ENCODE results near the gene XPNPEP1.

Gene XPNPEP1

DNA sequence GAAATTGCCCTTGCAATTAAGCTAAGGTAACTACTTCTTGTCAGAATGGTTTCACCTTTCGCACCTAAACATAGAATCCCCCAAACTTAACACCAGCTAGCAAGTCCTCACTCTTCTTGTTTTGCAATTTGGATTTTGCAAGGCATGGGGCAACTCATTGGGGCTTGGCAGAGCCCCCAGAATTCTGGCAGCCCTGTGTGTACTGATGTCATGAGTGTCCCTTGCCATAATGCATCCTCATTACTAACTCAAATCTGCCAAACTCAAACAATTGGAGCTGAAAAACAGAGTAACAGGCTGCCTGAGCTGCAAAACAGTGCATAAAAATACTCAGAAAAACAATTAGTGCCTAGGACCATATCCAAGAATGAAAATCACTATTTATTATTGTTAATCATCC is 7.9 kb upstream of the XPNPEP1 start:
- Histone ChIP-seq H3F3A (ENCODE audit: insufficient read depth) (no peaks in the 10 kb centered on the region), H3K9me2 (replicated peaks; ENCODE audit: insufficient read depth, low read length) (no peaks in the 10 kb centered on the region), H4K20me1 (ENCODE audit: low read depth, low read length) (no peaks in the 10 kb centered on the region), H3K9ac (ENCODE audit: low read length) (no peak overlapping the region), H3K4me2 (ENCODE audit: low read depth, low read length, poor library complexity, severe bottlenecking) (no peak overlapping the region), H2AFZ (ENCODE audit: low read depth, low read length, severe bottlenecking) (no peak overlapping the region), H3K9me3 (ENCODE audit: insufficient read depth, low read length) (no peaks in the 10 kb centered on the region), H3K79me2 (ENCODE audit: insufficient read depth, low read length) (no peaks in the 10 kb centered on the region), H3K27ac (ENCODE audit: low read depth, low read length) (no peak overlapping the region), H3K36me3 (ENCODE audit: low read length) (no peaks in the 10 kb centered on the region), H3K27me3 (ENCODE audit: low read length) (no peaks in the 10 kb centered on the region), H3K4me3 (ENCODE audit: insufficient read depth, low read length, poor library complexity, severe bottlenecking) (no peak overlapping the region)
- TF ChIP-seq, protein P1, sequence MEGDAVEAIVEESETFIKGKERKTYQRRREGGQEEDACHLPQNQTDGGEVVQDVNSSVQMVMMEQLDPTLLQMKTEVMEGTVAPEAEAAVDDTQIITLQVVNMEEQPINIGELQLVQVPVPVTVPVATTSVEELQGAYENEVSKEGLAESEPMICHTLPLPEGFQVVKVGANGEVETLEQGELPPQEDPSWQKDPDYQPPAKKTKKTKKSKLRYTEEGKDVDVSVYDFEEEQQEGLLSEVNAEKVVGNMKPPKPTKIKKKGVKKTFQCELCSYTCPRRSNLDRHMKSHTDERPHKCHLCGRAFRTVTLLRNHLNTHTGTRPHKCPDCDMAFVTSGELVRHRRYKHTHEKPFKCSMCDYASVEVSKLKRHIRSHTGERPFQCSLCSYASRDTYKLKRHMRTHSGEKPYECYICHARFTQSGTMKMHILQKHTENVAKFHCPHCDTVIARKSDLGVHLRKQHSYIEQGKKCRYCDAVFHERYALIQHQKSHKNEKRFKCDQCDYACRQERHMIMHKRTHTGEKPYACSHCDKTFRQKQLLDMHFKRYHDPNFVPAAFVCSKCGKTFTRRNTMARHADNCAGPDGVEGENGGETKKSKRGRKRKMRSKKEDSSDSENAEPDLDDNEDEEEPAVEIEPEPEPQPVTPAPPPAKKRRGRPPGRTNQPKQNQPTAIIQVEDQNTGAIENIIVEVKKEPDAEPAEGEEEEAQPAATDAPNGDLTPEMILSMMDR (IDR thresholded peaks at IDR 0.05; ENCODE audit: insufficient read depth, low read length, poor library complexity, severe bottlenecking), result no peak

DNA sequence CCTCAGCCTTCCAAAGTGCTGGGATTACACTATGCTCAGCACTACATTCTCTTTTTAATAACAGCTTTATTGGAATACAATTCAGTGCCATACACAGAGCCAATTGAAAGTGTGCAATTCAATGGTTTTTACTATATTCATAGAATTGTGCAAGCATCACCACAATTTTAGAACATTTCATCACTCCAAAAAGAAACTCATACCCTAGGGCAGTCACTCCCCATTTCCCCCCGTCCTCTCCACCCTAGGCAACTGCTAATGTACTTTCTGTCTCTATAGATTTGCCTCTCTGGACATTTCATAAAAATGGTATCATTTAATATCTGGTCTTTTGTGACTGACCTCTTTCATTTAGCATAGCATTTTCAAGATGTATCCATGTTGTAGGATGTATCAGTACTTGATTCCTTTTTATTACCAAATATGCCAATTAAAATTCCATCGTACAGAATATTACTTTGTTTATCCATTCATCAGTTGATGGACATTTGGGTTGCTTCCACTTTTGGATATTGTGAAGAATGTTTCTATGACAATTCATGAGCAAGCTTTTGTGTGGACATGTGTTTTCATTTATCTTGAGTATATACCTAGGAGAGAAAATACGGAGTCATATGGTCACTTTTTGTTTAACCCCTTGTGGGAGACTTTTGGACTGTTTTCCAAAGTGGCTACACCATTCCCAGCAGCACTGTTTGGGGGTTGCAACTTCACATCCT is 6.3 kb upstream of the XPNPEP1 start:
- H3K4me3 ChIP-seq (ENCODE audit: insufficient read depth, low read length, poor library complexity, severe bottlenecking), result no peak overlapping the region
- no peak overlapping the region for H2AFZ ChIP-seq (ENCODE audit: low read depth, low read length, severe bottlenecking)
- no peaks in the 10 kb centered on the region for H3K9me3 ChIP-seq (ENCODE audit: insufficient read depth, low read length)
- H3K79me2 ChIP-seq (ENCODE audit: insufficient read depth, low read length), result no peaks in the 10 kb centered on the region
- H3K27me3 ChIP-seq (ENCODE audit: low read length), result no peaks in the 10 kb centered on the region
- no peak overlapping the region for H3K4me2 ChIP-seq (ENCODE audit: low read depth, low read length, poor library complexity, severe bottlenecking)
- TF ChIP-seq EZH2phosphoT487 (conservative IDR thresholded peaks at IDR 0.05; ENCODE audit: low read length), result no peak
- TF ChIP-seq, protein P1 (IDR thresholded peaks at IDR 0.05; ENCODE audit: insufficient read depth, low read length, poor library complexity, severe bottlenecking), result no peak
- H3K27ac ChIP-seq (ENCODE audit: low read depth, low read length), result no peak overlapping the region
- no peaks in the 10 kb centered on the region for H3K36me3 ChIP-seq (ENCODE audit: low read length)
- no peaks in the 10 kb centered on the region for H4K20me1 ChIP-seq (ENCODE audit: low read depth, low read length)
- no peaks in the 10 kb centered on the region for H3K9me2 ChIP-seq (replicated peaks; ENCODE audit: insufficient read depth, low read length)
- H3F3A ChIP-seq (ENCODE audit: insufficient read depth), result peaks cover 6% of the 10 kb centered on the region; the same call in 1 of the 2 replicates
- no peak overlapping the region for H3K9ac ChIP-seq (ENCODE audit: low read length)

DNA sequence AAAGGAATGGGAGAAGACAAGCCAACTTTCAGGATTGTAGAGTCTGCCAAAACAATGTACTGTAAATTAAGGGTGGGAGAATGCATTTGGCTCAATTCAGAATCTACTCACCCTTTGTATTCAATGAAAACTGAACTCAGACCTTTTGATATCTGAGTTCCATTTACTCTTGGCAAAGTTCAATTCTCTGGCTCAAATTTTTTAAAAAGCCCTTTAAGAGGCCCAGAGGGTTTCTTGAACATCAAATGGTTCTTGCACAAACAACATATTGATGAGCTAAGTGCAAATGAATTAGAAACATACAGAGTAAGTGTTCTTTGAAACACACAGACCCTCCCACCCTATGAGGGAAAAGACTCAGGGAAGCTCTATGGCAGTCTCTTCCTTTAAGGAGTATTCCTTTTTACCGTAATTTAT is 5.2 kb upstream of the XPNPEP1 start:
- H3K27me3 ChIP-seq (ENCODE audit: low read length), result no peaks in the 10 kb centered on the region
- no peaks in the 10 kb centered on the region for H3K9me2 ChIP-seq (replicated peaks; ENCODE audit: insufficient read depth, low read length)
- no peak overlapping the region for H3K9ac ChIP-seq (ENCODE audit: low read length)
- H2AFZ ChIP-seq (ENCODE audit: low read depth, low read length, severe bottlenecking), result no peak overlapping the region
- no peaks in the 10 kb centered on the region for H4K20me1 ChIP-seq (ENCODE audit: low read depth, low read length)
- TF ChIP-seq EZH2phosphoT487 (conservative IDR thresholded peaks at IDR 0.05; ENCODE audit: low read length), result no peak
- TF ChIP-seq, protein P1 (IDR thresholded peaks at IDR 0.05; ENCODE audit: insufficient read depth, low read length, poor library complexity, severe bottlenecking), result no peak
- H3K9me3 ChIP-seq (ENCODE audit: insufficient read depth, low read length), result no peaks in the 10 kb centered on the region
- H3K36me3 ChIP-seq (ENCODE audit: low read length), result no peaks in the 10 kb centered on the region
- H3K79me2 ChIP-seq (ENCODE audit: insufficient read depth, low read length), result no peaks in the 10 kb centered on the region
- H3K4me3 ChIP-seq (ENCODE audit: insufficient read depth, low read length, poor library complexity, severe bottlenecking), result no peak overlapping the region
- H3K27ac ChIP-seq (ENCODE audit: low read depth, low read length), result no peak overlapping the region
- H3F3A ChIP-seq (ENCODE audit: insufficient read depth), result peaks cover 10% of the 10 kb centered on the region; the same call in 1 of the 2 replicates
- H3K4me2 ChIP-seq (ENCODE audit: low read depth, low read length, poor library complexity, severe bottlenecking), result no peak overlapping the region

Measured in SU-DHL-6 (cell line).